Esophagus (tissue), 2 donors: Measurements from ENCODE around the gene KASH5. TPM values are rescaled to one million over a fixed set of nuclear protein-coding genes. Genes with fewer than 3 reads are reported as not detected.

ENCODE experiments used
- H3K27ac ChIP-seq, 2 donors: one replicate each; pipeline ENCODE4 v1.5.1; 2013; ENCODE audit warnings: low read depth in 2 of 2, mild to moderate bottlenecking in 2 of 2, inconsistent platforms in 1 of 2, low read length in 1 of 2, moderate library complexity in 1 of 2
- H3K27me3 ChIP-seq, 2 donors: one replicate each; pipeline ENCODE4 v1.6.1; 2013; ENCODE audit warnings: low read length in 2 of 2, control low read depth in 1 of 2, mild to moderate bottlenecking in 1 of 2; ENCODE audit not compliant: insufficient read depth in 2 of 2, control insufficient read depth in 1 of 2
- H3K36me3 ChIP-seq, 2 donors: one replicate each; pipeline ENCODE4 v1.6.1; 2013; ENCODE audit warnings: low read length in 1 of 2; ENCODE audit not compliant: control insufficient read depth in 2 of 2, insufficient read depth in 2 of 2
- H3K4me1 ChIP-seq, 2 donors: one replicate each; pipeline ENCODE4 v1.6.1; 2013; ENCODE audit warnings: low read length in 1 of 2; ENCODE audit not compliant: control insufficient read depth in 2 of 2, insufficient read depth in 2 of 2
- H3K4me3 ChIP-seq, 2 donors: one replicate each; pipeline ENCODE4 v1.5.1; 2013; ENCODE audit warnings: low read length in 2 of 2, mild to moderate bottlenecking in 2 of 2, low read depth in 1 of 2, moderate library complexity in 1 of 2
- H3K9me3 ChIP-seq, 2 donors: one replicate each; pipeline ENCODE4 v1.6.1; 2013; ENCODE audit warnings: mild to moderate bottlenecking in 2 of 2, low read depth in 1 of 2, low read length in 1 of 2, moderate library complexity in 1 of 2; ENCODE audit not compliant: control insufficient read depth in 2 of 2, insufficient read depth in 1 of 2
- WGBS, 2 donors: extraction: QIAGEN DNeasy Blood & Tissue Kit; methylation state at CpG; one replicate each; pipeline ENCODE4 v1.1.7; 2013; 5-methylcytosine and 5-hydroxymethylcytosine counted together
- polyA plus RNA-seq, 2 donors: library from polyadenylated mRNA; stranded (reverse); fragments of 200-250 nt; gene quantifications; one replicate each; pipeline ENCODE4 v1.2.3, GENCODE V29; 2013
- donor health status: healthy with polysubstance abuse.
- donor health status: Bipolar disorder and iron deficiency.

The KASH5 gene
- polyA plus RNA-seq, 2 donors: not detected

GRCh38 chr19:49423985-49424303 is 35.9 kb downstream of the KASH5 start:
- no peaks in the 10 kb centered on the region for H3K36me3 ChIP-seq
- peaks cover 0 to 34% of the 10 kb centered on the region in 2 donors for H3K27me3 ChIP-seq
- WGBS, 2 donors: 6 to 17% methylated on average over 3 of the region's 3 CpGs
- peaks cover 2 to 16% of the 10 kb centered on the region in 2 donors for H3K4me1 ChIP-seq
- H3K4me3 ChIP-seq: no peak overlapping the region
- H3K9me3 ChIP-seq: no peaks in the 10 kb centered on the region
- no peak overlapping the region for H3K27ac ChIP-seq

- 45 to 55% methylated on average over 7 of the region's 7 CpGs for WGBS, 2 donors
Observed at GRCh38 chr19:49425178-49425577, 37.1 kb downstream of the KASH5 start, which contains the start of gene GFY. Gene GFY, plus strand, starts transcription at chr19:49425388. Its CDS starts 1,043 bp downstream, at chr19:49426431.

GRCh38 chr19:49425922-49426592 is 38.0 kb downstream of the KASH5 start:
- WGBS, 2 donors: 3 to 5% methylated on average over 30 of the region's 30 CpGs
- no peaks in the 10 kb centered on the region for H3K9me3 ChIP-seq
- no peak overlapping the region for H3K4me3 ChIP-seq
- H3K36me3 ChIP-seq: no peaks in the 10 kb centered on the region
- no peak overlapping the region for H3K27ac ChIP-seq
- peaks cover 0 to 34% of the 10 kb centered on the region in 2 donors for H3K27me3 ChIP-seq
- H3K4me1 ChIP-seq: peaks cover 2 to 14% of the 10 kb centered on the region in 2 donors

More at GRCh38 chr19:49425178-49425577, 37.1 kb downstream of the KASH5 start, which contains the start of gene GFY:
- Histone ChIP-seq H3K4me3 (no peak within 1 kb of the TSS), H3K9me3 (no peaks in the 10 kb centered on the region), H3K27ac (no peak within 1 kb of the TSS), H3K27me3 (peaks cover 0 to 34% of the 10 kb centered on the region in 2 donors), H3K4me1 (peaks cover 2 to 16% of the 10 kb centered on the region in 2 donors), H3K36me3 (no peaks in the 10 kb centered on the region)

- H3K27me3 ChIP-seq: peaks cover 0 to 36% of the 10 kb centered on the region in 2 donors
- H3K4me3 ChIP-seq: no peak overlapping the region
- peaks cover 0 to 7% of the 10 kb centered on the region in 2 donors for H3K9me3 ChIP-seq
- WGBS, 2 donors: 50 to 53% methylated on average over 12 of the region's 12 CpGs
- peaks cover 2 to 9% of the 10 kb centered on the region in 2 donors for H3K4me1 ChIP-seq
- H3K36me3 ChIP-seq: no peaks in the 10 kb centered on the region
- no peak overlapping the region for H3K27ac ChIP-seq
Observed at GRCh38 chr19:49427339-49427738, 39.3 kb downstream of the KASH5 start.

- peaks cover 0 to 6% of the 10 kb centered on the region in 2 donors for H3K4me1 ChIP-seq
- no peak overlapping the region for H3K4me3 ChIP-seq
- peaks cover 0 to 30% of the 10 kb centered on the region in 2 donors for H3K27me3 ChIP-seq
- H3K9me3 ChIP-seq: peaks cover 0 to 7% of the 10 kb centered on the region in 2 donors
- WGBS, 2 donors: 2% methylated on average over 45 of the region's 45 CpGs
- H3K27ac ChIP-seq: no peak overlapping the region
- H3K36me3 ChIP-seq: no peaks in the 10 kb centered on the region
Observed at GRCh38 chr19:49427855-49428546, 40.0 kb downstream of the KASH5 start.

GRCh38 chr19:49428547-49429451 is 40.8 kb downstream of the KASH5 start:
- Histone ChIP-seq H3K27me3 (peaks cover 0 to 32% of the 10 kb centered on the region in 2 donors), H3K9me3 (peaks cover 0 to 7% of the 10 kb centered on the region in 2 donors), H3K27ac (no peak overlapping the region), H3K4me1 (peaks cover 0 to 6% of the 10 kb centered on the region in 2 donors), H3K4me3 (no peak overlapping the region), H3K36me3 (no peaks in the 10 kb centered on the region)
- 18% methylated on average over 29 of the region's 29 CpGs for WGBS, 2 donors

GRCh38 chr19:49430172-49430677 is 42.2 kb downstream of the KASH5 start:
- H3K9me3 ChIP-seq: peaks cover 0 to 7% of the 10 kb centered on the region in 2 donors
- H3K36me3 ChIP-seq: no peaks in the 10 kb centered on the region
- peaks cover 0 to 6% of the 10 kb centered on the region in 2 donors for H3K4me1 ChIP-seq
- H3K27ac ChIP-seq: no peak overlapping the region
- H3K4me3 ChIP-seq: no peak overlapping the region
- 76 to 79% methylated on average over 8 to 9 of the region's 9 CpGs for WGBS, 2 donors
- H3K27me3 ChIP-seq: peaks cover 0 to 24% of the 10 kb centered on the region in 2 donors

- no peak overlapping the region for H3K4me3 ChIP-seq
- peaks cover 0 to 6% of the 10 kb centered on the region in 2 donors for H3K4me1 ChIP-seq
- no peak overlapping the region for H3K27ac ChIP-seq
- no peaks in the 10 kb centered on the region for H3K36me3 ChIP-seq
- 68 to 72% methylated on average over 28 of the region's 28 CpGs for WGBS, 2 donors
- H3K9me3 ChIP-seq: peaks cover 0 to 7% of the 10 kb centered on the region in 2 donors
- H3K27me3 ChIP-seq: peaks cover 0 to 21% of the 10 kb centered on the region in 2 donors
Observed at GRCh38 chr19:49430678-49431329, 42.8 kb downstream of the KASH5 start.
